NK-92 (cell line): ENCODE data around the gene PKHD1.
"Not testable (repeated sequence)": the region's sequence is repeated elsewhere in the genome, so short reads cannot be mapped to it uniquely, and the experiment has no call there.

Experiments
- DNase-seq: peaks from one replicate; lab custom pipeline; 2025; ENCODE audit not compliant: unreplicated experiment; lab: John Stamatoyannopoulos, UW

Gene PKHD1

DNA sequence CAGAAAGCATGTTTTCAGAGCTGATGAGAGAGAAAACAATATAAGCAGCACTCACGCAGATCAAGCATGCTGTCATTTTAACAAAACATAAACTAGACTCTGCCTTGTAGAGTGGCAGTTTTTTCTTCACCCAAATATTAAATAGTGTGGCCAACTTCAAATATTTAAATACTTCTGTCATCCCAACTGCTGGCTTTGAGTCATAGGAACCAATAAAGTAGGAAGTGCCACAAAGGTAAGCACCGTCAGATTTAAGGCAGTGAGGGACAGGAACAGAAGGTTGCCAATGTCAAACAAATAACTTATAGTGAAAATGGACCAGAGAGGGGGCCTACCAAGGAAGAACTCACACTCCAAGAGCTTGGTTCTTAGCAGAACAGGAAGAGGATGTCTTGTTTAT lies 222.2 kb downstream of the PKHD1 start:
- no peak for DNase-seq

DNA sequence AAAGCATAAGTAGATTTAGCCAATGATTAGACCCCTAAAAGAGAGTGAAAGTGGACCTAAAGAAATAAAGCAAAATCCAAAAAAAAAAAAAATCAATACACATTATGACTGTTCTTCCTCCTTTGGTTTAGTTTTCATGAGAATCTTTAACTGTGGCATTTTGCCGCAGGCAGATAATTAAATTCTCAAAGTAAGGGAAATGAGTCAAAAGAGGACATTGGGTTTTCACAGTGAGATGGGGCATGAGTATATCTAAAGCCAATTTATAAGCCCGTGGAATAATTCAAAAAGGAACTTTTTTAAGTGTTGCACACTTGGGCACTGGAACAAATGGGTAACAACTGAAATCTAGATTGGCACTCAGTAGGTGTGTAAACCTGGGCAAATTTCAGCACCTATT lies 230.3 kb downstream of the PKHD1 start:
- DNase-seq = no peak

DNA sequence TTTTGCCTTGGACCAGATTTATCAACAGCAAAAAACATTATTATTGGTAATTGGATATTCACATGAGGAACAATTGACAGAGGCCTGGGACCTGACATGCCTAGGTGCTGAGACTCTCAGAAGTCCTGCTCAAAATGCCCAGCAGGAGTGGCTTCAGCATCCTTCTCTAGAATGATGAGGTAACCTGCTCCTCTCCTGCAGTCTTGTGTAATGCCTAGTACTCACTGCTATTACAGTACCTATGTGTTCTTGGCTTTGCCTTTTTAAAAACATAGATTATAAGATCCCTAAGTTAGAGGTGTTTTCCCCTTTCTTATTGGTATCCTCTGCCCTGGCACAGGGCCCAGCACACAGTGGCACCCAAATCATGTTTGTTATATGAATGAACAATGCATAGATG lies 230.9 kb downstream of the PKHD1 start:
- no peak for DNase-seq

DNA sequence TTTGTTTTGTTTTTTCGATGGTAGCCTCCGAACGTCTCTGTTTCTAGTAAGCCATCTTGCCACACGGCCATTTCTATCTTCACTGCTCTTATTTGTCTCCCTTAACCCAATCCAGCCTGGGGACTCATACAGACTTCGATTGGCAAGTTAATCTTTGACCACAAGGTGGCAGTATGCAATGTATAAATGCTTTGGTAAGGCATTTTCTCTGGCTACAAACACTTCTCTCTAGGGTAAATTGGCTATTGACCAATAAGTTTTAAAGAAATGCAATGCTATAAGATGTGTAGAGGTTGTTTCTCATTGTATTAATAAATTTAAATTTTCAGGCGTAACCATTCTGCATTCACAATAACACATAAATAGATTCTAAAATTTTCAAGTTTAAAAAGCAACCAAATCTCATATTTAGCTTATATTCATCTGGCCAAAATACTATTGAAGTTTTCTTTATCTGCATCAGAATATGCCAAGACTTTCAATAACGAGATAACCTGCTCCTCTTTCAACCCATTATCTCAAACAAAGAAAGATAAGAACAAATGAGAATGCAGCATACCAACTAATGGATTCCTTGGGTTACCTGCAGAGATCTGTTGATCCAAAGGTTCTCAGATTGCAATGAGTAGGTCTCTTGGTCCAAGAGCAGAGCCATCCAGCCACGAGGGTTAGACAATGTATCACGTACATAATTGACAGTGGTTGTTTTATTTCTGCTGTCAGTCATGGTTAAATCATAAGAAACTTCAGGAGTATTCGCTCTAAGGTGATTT lies 231.9 kb downstream of the PKHD1 start:
- DNase-seq = no peak

- DNase-seq = no peak
Observed at GRCh38 chr6:51854876-51855275, 232.5 kb downstream of the PKHD1 start.

DNA sequence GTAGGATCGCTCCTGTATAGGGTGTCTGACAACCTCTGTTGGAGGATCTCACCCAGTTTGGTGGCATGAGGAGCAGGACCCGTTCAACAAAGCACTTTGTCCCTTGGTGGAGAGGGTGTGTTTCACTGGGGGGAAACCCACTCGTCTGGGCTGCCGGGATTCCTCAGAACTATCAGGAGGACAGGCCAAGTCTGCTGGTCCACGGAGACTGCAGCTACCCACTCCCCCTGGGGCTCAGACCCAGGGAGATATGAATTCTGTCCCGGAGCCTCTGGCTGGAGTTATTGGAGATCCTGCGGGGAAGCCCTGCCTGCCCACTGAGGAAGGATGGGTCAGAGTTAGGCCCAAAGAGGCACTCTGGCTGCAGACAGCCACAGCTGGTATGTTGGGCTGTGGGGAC lies 233.1 kb downstream of the PKHD1 start:
- DNase-seq = no peak

- DNase-seq = not testable (repeated sequence)
Observed at GRCh38 chr6:51853109-51853508, 234.3 kb downstream of the PKHD1 start.

DNA sequence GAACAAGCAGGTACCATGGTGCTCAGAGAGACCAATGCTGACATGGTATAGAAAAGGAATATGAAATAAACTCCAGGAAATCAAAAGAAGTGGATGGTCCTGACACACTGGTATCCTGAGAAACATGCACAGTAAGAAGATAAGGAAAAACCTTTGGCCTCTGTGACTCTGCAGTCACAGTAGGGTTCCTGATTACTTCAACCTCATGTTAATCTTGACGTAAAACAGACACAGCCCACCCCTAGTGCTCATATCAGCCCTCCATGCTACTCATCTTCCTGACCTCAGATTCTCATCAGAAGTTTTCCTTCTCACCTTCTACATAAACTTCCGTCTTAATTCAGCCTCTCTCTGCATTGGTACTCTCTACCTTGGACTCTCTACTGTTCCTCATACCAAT lies 240.9 kb downstream of the PKHD1 start:
- DNase-seq = no peak

GRCh38 chr6:51844336-51844735 lies 243.1 kb downstream of the PKHD1 start:
- DNase-seq = no peak

DNA sequence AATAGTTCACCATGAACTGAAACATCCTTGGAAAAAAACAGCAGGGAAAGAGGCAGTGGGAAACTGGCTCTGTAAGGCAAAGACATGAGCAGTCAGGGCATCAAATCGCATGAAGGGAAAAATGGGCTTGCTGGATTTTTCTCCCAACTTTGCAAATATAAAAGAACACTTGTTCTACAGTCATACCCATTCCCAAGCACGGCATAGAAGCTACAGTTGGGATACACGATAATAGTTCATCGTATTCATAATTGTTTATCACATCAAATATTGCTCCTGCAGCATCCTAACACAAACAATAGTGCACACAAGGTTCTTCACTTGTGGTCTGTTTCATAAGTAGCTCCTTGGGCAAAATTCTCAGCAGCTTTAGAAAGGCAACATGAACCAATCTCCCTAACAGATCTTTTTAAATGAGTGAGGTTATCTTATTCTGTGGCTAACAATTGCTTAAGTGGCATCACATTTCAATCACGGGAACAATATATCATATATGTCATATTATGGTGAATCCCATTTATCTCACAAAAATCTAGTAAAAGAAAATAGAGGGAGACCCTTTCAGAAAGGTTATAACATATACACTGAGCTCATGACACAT lies 243.9 kb downstream of the PKHD1 start:
- DNase-seq = no peak

DNA sequence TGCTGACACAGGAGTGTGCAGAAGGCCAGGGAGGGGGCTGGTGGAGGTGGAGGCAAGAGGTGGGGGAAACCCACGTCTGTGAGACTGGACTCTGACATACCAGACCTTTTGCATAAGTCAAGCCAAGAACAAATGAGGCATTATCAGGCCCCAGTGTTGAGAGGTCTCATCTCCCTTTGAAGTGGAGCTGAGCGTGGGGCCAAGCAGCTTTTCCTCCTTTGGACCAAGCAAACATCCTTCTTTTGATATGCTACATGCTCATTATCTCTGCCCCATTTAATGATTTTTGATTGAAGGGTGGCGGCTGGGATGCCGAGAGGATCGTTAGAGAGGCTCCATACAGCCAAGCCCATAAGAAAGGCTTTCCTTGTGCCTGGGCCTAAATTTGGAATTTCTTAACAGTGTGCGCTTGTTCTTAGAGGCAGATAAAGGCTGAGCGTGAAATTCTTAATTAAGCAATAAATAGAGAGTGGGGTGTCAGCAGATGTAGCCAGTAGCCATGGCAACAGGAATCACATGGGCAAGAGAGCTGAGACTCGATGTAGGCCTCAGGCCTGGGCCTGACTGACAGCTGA lies 244.5 kb downstream of the PKHD1 start:
- DNase-seq = no peak

DNA sequence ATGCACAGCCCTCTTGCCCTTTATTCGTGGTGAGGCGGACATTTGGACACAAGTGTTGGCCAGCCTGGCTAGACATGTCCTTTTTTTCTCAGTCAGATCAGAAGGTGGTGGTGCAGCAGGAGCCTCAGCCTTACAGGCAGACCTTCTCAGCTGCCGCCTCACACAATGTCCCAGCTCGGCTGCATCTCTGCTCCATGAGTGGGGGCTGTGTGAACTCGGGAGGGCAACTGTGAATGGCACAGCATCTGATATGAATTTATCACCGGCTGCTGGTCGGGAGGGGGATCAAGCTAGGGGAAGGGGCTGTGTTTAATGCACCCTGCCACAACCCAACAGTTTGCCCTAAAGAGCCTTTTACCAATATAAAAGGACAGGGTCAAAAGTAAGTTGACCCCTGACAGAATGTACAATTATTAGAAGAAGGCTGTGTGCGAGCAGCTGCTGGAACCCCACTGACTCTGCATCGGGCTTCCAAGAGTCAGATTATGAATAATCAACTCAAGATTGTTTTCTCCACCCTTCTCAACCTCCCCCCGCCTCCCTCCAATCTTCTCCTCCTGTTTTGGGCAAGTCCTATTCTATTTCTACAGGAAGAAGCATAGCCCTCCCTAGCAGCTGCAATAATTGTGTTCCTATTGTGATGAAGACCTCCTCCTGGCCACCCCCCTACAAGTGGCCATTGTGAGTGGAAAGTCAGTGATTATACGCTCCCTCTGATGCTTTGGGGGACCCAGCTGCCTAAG lies 245.2 kb downstream of the PKHD1 start:
- DNase-seq = no peak

DNA sequence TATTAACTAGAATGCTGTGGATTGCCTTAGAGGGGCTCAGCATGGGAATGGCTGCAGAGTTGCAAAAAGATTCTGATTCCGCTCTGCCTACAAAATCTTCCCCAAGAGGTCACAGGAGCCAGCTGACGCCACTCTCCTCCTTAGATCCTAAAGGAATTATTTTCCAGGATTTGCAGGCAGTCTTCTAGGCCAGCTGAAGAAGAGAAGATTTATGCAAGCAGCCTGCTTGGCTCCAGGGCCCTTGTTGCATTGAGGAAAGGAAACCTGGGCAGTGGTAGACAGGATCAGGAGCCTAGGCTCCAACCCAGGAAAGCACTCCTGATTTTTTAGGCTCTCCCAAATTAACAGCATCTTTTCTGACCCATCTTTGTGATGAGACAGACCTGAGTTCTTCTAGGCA lies 245.8 kb downstream of the PKHD1 start:
- DNase-seq = no peak

DNA sequence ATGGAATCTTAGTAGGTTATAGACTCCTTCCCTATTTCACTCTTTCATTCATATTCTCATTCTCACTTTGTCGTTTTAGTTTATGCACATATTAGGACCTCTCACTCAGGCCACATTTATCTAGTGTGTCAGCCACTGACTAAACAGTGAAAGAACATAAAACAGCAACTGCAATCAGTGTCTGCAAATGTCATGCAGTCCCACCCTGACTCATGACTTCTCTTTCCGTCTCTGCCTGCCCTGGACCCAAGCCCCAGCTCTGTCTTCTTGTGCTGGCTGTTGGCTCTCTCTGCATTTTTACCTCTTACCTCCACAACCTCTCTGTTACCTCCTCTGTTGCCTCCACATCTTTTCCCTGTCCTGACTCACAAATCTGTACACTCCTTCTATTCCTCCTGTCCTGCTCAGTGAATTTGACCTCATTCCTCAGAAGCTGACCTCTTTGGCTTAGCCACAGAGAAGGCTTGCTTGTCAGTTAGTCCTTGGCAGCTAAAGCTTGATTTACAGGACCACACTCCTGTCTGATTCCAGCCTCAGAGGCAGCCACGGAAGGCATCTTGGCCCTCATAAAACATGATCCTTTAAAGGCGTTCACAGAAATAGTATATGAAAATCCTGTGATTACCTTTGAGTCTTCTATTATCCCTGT lies 247.6 kb downstream of the PKHD1 start:
- no peak for DNase-seq

- DNase-seq = no peak
Observed at GRCh38 chr6:51830666-51831065, 256.7 kb downstream of the PKHD1 start.

DNA sequence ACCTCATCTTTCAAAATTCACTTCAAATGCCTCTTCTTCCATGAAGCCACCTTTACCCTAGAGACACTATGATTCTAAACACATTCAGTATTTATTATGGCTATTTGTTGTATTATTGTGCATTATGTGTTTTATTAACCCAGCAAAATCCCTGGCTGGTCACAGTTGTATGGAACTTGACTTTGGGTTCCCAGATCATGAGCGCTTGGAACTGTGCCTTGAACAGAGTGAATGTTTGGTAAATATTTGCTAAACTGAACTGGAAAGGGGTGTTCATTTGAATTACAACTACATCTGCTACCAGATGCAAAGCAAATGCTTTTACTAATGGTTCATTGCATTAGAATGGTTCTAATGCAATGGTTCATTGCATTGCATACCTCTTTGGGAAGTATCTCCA lies 259.8 kb downstream of the PKHD1 start:
- DNase-seq = no peak

DNA sequence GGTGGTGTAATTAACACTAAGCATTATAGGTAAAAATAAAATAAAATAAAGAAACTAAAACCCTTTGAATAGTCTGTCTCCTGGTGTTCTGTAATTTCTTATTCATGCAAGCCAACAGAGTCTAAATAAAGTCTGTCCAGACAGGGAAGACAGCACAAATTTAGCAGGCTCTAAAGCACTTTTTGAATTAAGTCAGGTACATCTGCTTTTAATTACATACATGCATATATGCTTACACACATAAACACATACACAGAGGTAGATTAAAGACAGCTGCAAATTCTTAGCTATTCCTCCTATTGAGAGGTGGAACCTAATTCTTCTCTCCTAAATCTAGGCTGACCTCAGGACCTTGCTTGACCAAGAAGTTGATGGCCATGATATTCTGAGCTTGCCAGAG lies 262.5 kb downstream of the PKHD1 start:
- no peak for DNase-seq

DNA sequence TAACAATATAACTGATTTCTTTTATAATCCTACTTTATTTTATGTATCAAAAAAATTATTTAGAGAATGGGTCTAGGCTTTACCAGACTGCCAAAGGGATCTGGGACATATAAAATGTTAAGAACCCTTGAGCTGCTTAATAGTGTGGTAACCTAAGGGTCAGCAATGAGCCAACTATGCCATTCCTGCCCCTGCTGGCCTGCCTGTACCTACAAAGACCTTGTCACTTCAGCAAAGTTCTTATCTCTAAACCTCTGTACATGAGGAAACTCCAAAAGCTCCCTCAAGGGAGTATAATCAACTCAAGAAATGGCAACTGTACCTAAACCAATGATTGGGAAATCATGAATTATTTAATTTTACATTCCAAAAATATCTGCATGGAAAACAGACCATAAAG lies 266.9 kb downstream of the PKHD1 start:
- DNase-seq = no peak

DNA sequence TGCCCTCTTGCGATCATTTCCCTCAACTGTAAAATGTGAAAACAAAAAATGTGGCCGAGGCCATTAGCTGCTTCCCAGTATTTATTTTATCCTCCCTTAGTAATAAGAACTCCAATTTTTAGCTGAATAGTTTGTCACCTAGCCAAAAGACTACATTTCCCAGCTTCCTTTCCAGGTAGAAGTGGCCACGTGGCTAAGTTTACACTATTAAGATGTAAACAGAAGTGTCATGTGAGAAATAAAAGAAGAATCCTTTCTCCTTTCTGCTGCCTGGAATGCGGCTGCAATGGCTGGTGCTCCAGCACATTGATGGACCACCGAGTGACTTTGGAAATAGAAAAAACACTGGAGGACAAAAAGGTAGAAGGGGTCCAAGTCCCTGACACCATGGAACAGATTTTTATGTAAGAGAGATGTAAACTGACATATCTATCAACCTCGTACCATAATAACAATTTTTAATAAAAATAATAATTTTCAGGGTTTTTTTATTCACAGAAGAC lies 268.8 kb downstream of the PKHD1 start:
- DNase-seq = no peak

DNA sequence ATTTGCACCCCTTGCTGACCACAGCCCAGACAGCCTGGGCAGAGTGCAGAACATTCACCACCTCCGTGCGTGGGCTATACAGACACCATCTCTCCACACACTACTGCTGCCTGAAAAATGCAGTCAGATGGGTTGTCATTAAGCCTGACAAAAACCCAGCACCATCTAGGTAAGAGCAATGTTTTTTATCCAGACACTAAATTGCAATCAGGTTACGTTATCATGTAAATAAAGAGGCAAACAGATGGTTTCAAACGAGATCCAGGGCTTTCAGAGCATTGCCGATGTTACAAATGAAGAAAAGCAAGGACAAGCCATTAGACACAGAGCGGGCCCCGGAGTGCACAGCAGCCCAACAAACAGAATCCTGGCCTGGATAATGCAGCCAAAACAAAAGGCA lies 269.6 kb downstream of the PKHD1 start:
- no peak for DNase-seq

DNA sequence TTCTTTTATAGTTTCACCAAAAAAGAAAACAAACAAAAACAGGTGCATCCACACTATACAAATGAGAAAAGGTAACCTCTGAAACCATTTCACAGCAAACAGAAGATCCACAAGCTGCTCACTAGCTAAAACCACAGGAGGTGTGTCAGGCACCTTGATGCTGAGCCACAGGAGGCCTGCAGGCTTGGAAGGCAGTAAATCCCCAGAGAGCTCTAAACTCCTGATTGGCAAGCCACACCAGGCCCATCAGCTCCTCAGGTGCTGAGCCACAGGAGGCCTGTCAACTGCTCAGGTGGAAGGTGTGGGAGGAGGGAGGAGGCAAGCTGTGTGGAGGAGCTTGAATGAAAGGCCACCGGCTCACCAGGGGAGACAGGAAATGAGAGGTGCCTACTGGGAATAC lies 273.0 kb downstream of the PKHD1 start:
- DNase-seq = no peak
